RWPE2 (cell line): ENCODE measurements around the gene DIP2B.

Experiments used
- ATAC-seq: fragments of 200-7000 bp; cut with Tn5 transposase; 3 replicates; pipeline ENCODE4 v1.9.1; 2021; ENCODE audit warnings: low read depth
- DNase-seq: peaks from one replicate; pipeline ENCODE4 v3.0.0-alpha.2; 2020; ENCODE audit warnings: low spot score
- H3K27ac ChIP-seq: fragments of 450-650 bp; 2 replicates; pipeline ENCODE4 v1.5.1; 2017; ENCODE audit warnings: mild to moderate bottlenecking; ENCODE audit not compliant: poor library complexity, severe bottlenecking
- H3K27me3 ChIP-seq: fragments of 250-450 bp; sonication (Bioruptor Pico); 2 replicates; pipeline ENCODE4 v1.5.1; 2021; ENCODE audit warnings: mild to moderate bottlenecking, moderate library complexity; ENCODE audit not compliant: insufficient read depth, poor library complexity, severe bottlenecking
- H3K36me3 ChIP-seq: fragments of 250-450 bp; sonication (Bioruptor Pico); 2 replicates; pipeline ENCODE4 v1.5.1; 2020; ENCODE audit warnings: low read depth, mild to moderate bottlenecking, moderate library complexity
- H3K4me1 ChIP-seq: fragments of 250-450 bp; sonication (Bioruptor Pico); 2 replicates; pipeline ENCODE4 v1.5.1; 2021; ENCODE audit warnings: mild to moderate bottlenecking, moderate library complexity; ENCODE audit not compliant: insufficient read depth, poor library complexity, severe bottlenecking
- H3K4me3 ChIP-seq: fragments of 250-450 bp; sonication (Bioruptor Pico); 2 replicates; pipeline ENCODE4 v1.5.1; 2021; ENCODE audit warnings: mild to moderate bottlenecking, moderate library complexity; ENCODE audit not compliant: severe bottlenecking
- H3K9me3 ChIP-seq: fragments of 250-450 bp; sonication (Bioruptor Pico); 2 replicates; pipeline ENCODE4 v1.5.1; 2021; ENCODE audit warnings: mild to moderate bottlenecking, moderate library complexity; ENCODE audit not compliant: severe bottlenecking
- CTCF ChIP-seq: fragments of 450-650 bp; IDR thresholded peaks from one replicate; pipeline ENCODE4 v1.5.1; 2017; ENCODE audit warnings: mild to moderate bottlenecking, moderate library complexity; ENCODE audit not compliant: poor library complexity, severe bottlenecking

Gene DIP2B

GRCh38 chr12:50647031-50647430, 142.2 kb downstream of the DIP2B start:
- no peak for ATAC-seq
- peaks cover 24% of the 10 kb centered on the region for H3K36me3 ChIP-seq
- DNase-seq, result no peak

GRCh38 chr12:50647479-50647878, 142.7 kb downstream of the DIP2B start:
- Histone ChIP-seq H3K4me3 (no peak overlapping the region), H3K27me3 (no peaks in the 10 kb centered on the region), H3K4me1 (peaks cover 16% of the 10 kb centered on the region), H3K36me3 (peaks cover 24% of the 10 kb centered on the region), H3K27ac (no peak overlapping the region), H3K9me3 (no peaks in the 10 kb centered on the region)
- DNase-seq, result no peak
- peak; percentile 40; the same call in 2 of the 3 replicates for ATAC-seq
- TF ChIP-seq CTCF, result no peak

More at GRCh38 chr12:50647031-50647430, 142.2 kb downstream of the DIP2B start:
- H3K27ac ChIP-seq, result no peak overlapping the region
- H3K4me3 ChIP-seq, result no peak overlapping the region
- H3K27me3 ChIP-seq, result no peaks in the 10 kb centered on the region
- H3K9me3 ChIP-seq, result no peaks in the 10 kb centered on the region
- peaks cover 21% of the 10 kb centered on the region for H3K4me1 ChIP-seq
- no peak for TF ChIP-seq CTCF

GRCh38 chr12:50650285-50650684, 145.5 kb downstream of the DIP2B start:
- Histone ChIP-seq H3K27me3 (no peaks in the 10 kb centered on the region), H3K4me1 (peaks cover 8% of the 10 kb centered on the region), H3K9me3 (no peaks in the 10 kb centered on the region), H3K27ac (no peak overlapping the region), H3K36me3 (peaks cover 5% of the 10 kb centered on the region; the same call in 1 of the 2 replicates), H3K4me3 (no peak overlapping the region)
- ATAC-seq (no peak), DNase-seq (no peak)
- no peak for TF ChIP-seq CTCF

- Histone ChIP-seq H3K27me3 (no peaks in the 10 kb centered on the region), H3K4me3 (no peak overlapping the region), H3K4me1 (no peaks in the 10 kb centered on the region), H3K27ac (no peak overlapping the region), H3K36me3 (peaks cover 9% of the 10 kb centered on the region; the same call in 1 of the 2 replicates), H3K9me3 (no peaks in the 10 kb centered on the region)
- no peak for TF ChIP-seq CTCF
- DNase-seq, result no peak
- ATAC-seq, result no peak
Measured at GRCh38 chr12:50655374-50655921, 150.7 kb downstream of the DIP2B start.

- no peak for TF ChIP-seq CTCF
- Histone ChIP-seq H3K4me3 (no peak overlapping the region), H3K27me3 (no peaks in the 10 kb centered on the region), H3K36me3 (peaks cover 15% of the 10 kb centered on the region; the same call in 1 of the 2 replicates), H3K9me3 (no peaks in the 10 kb centered on the region), H3K27ac (no peak overlapping the region), H3K4me1 (no peaks in the 10 kb centered on the region)
- DNase-seq (no peak), ATAC-seq (no peak)
Measured at GRCh38 chr12:50659260-50659659, 154.5 kb downstream of the DIP2B start.
